ENCODE data around the gene SFPQ. TPM values are rescaled to one million over a fixed set of nuclear protein-coding genes. Genes with fewer than 3 reads are reported as not detected.
"Not testable (repeated sequence)": the region's sequence is repeated elsewhere in the genome, so short reads cannot be mapped to it uniquely, and the experiment has no call there.

SFPQ gene
- total RNA-seq, 1 donor from 2014 or later: 458 TPM

DNA sequence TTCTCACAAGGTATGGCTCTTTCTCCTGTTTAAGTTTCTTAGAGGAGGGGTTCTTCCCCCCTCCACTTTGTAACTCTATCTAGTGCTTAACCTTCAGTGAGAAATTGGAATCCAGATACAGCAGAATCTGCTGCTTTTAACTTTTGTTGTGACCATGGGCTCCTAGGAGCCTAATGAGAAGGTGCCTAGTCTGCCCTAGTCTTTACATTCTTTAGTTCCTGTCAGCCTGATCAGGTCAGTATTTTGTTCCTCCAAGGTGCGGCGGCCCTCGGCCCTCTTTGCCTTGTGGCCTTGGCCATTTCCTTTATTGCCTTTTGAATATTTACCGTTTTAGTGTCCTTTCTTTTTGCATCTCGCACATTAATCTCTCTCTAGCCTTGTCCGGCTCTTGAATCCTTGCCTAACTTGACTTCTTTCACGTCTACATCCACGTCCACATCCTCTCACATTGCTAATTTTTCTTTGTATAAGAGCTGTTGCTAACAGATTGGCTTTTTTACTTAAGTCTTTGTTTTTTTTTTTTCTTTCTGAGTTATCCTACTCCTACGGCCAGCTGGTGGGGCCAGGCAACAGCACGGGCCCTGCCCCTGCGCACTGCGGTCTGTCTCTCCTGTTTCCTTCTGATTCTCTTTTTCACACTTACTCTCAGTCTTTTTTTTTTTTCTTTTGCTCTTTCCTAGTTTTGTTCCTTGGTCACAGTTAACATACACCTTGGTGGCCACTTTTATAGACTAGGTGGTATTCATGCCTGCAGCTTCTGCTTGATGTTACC, 49.0 kb downstream of the SFPQ start:
- H3K27me3 Mint-ChIP-seq (ENCODE audit: unreplicated experiment): no peaks in the 10 kb centered on the region
- TF ChIP-seq, protein P1, sequence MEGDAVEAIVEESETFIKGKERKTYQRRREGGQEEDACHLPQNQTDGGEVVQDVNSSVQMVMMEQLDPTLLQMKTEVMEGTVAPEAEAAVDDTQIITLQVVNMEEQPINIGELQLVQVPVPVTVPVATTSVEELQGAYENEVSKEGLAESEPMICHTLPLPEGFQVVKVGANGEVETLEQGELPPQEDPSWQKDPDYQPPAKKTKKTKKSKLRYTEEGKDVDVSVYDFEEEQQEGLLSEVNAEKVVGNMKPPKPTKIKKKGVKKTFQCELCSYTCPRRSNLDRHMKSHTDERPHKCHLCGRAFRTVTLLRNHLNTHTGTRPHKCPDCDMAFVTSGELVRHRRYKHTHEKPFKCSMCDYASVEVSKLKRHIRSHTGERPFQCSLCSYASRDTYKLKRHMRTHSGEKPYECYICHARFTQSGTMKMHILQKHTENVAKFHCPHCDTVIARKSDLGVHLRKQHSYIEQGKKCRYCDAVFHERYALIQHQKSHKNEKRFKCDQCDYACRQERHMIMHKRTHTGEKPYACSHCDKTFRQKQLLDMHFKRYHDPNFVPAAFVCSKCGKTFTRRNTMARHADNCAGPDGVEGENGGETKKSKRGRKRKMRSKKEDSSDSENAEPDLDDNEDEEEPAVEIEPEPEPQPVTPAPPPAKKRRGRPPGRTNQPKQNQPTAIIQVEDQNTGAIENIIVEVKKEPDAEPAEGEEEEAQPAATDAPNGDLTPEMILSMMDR (IDR thresholded peaks at IDR 0.05; ENCODE audit: partially characterized antibody, unreplicated experiment): no peak
- H3K4me1 Mint-ChIP-seq (ENCODE audit: low read depth, unreplicated experiment): no peaks in the 10 kb centered on the region
- no peaks in the 10 kb centered on the region for H3K36me3 Mint-ChIP-seq (ENCODE audit: unreplicated experiment)
- no peak overlapping the region for H3K27ac Mint-ChIP-seq (ENCODE audit: unreplicated experiment)
- no peak overlapping the region for H3K4me3 Mint-ChIP-seq (ENCODE audit: unreplicated experiment)
- peaks cover 1% of the 10 kb centered on the region for H3K9me3 Mint-ChIP-seq (ENCODE audit: unreplicated experiment)
- no peak for DNase-seq

DNA sequence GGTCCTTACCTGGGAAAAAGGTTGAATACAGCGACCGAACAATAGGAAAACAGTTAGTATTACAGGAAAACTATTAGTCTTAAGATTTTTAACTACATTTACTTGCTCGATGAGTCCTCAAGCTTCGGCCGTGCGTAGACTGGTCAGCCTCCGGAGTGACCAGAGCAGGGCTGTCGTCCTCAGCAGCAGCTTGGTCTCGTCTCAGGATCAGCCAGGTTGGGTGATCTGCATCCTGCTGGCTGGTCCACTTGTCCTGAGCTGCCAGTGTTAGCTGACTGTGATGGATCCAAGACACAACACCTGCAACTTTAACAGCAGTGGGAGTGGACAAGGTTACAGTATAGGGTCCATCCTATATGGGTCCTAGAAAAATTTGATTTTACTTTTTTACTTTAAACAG, 50.2 kb downstream of the SFPQ start:
- not testable (repeated sequence) for H3K27me3 Mint-ChIP-seq (ENCODE audit: unreplicated experiment); DNase-seq; H3K4me3 Mint-ChIP-seq (ENCODE audit: unreplicated experiment); H3K9me3 Mint-ChIP-seq (ENCODE audit: unreplicated experiment); H3K4me1 Mint-ChIP-seq (ENCODE audit: low read depth, unreplicated experiment); H3K27ac Mint-ChIP-seq (ENCODE audit: unreplicated experiment); H3K36me3 Mint-ChIP-seq (ENCODE audit: unreplicated experiment)

DNA sequence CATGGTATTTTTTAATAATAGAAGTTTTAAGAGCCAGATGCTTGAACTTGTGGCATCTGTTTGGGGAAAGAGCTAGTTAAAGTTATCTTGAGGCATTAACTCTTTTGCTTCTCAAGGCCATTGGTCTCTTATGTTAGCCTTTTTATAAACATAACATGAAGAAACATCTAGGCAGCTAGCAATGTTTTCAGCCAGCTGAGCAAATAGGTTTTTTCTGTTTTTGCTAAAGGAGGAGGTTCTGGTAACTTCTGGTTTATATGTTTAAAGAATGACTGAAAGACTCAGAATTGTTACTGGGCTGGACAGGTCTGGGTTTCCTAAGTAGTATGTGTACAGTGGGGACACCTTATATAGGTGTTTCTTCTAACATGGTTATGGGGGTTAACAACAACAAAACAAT, 50.7 kb downstream of the SFPQ start:
- not testable (repeated sequence) for H3K36me3 Mint-ChIP-seq (ENCODE audit: unreplicated experiment); H3K27ac Mint-ChIP-seq (ENCODE audit: unreplicated experiment); H3K4me3 Mint-ChIP-seq (ENCODE audit: unreplicated experiment); H3K27me3 Mint-ChIP-seq (ENCODE audit: unreplicated experiment); H3K4me1 Mint-ChIP-seq (ENCODE audit: low read depth, unreplicated experiment); H3K9me3 Mint-ChIP-seq (ENCODE audit: unreplicated experiment); DNase-seq

DNA sequence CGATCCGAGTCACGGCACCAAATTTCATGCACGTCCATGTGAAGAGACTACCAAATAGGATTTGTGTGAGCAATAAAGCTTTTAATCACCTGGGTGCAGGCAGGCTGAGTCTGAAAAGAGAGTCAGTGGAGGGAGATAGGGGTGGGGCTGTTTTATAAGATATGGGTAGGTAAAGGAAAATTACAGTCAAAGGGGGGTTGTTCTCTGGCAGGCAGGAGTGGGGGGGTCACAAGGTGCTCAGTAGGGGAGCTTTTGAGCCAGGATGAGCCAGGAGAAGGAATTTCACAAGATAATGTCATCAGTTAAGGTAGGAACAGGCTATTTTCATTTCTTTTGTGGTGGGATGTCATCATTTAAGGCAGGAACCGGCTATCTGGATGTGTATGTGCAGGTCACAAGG, 55.4 kb downstream of the SFPQ start:
- Mint-ChIP-seq H3K9me3 (ENCODE audit: unreplicated experiment) (peaks cover 11% of the 10 kb centered on the region), H3K36me3 (ENCODE audit: unreplicated experiment) (peaks cover 13% of the 10 kb centered on the region)
- not testable (repeated sequence) for H3K4me3 Mint-ChIP-seq (ENCODE audit: unreplicated experiment); H3K4me1 Mint-ChIP-seq (ENCODE audit: low read depth, unreplicated experiment); H3K27ac Mint-ChIP-seq (ENCODE audit: unreplicated experiment); DNase-seq; H3K27me3 Mint-ChIP-seq (ENCODE audit: unreplicated experiment)

DNA sequence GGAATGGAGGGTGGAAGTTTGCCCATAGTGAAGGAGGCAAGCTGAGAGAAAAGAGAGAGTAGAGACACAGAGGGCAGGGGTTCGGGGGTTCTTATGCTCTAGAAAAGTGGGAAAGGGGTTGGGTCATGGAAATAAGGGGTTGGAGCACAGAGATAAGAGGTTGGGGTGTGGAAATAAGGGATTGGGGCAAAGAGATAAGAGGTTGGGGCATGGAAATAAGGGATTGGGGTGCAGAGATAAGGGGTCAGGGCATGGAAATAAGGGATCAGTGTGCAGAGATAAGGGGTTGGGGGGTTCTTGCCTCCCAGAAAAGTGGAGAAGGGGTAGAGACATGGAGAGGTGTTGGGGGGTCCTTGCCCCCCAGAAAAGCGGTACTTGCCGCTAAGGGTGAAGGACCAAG, 56.2 kb downstream of the SFPQ start:
- Mint-ChIP-seq H3K27me3 (ENCODE audit: unreplicated experiment) (no peaks in the 10 kb centered on the region), H3K4me3 (ENCODE audit: unreplicated experiment) (no peak overlapping the region), H3K4me1 (ENCODE audit: low read depth, unreplicated experiment) (no peaks in the 10 kb centered on the region), H3K36me3 (ENCODE audit: unreplicated experiment) (peaks cover 13% of the 10 kb centered on the region), H3K9me3 (ENCODE audit: unreplicated experiment) (peaks cover 11% of the 10 kb centered on the region), H3K27ac (ENCODE audit: unreplicated experiment) (no peak overlapping the region)
- TF ChIP-seq, protein P1 (IDR thresholded peaks at IDR 0.05; ENCODE audit: partially characterized antibody, unreplicated experiment): no peak
- no peak for DNase-seq

Other genes starting within 250 kb of the SFPQ start
- gene TMEM35B, start 207.8 kb downstream of the SFPQ start, total RNA-seq (ENCODE audit: unreplicated experiment): not detected
- gene ZMYM6, start 161.2 kb downstream of the SFPQ start, total RNA-seq (ENCODE audit: unreplicated experiment): 25.1 TPM
- 12.1 TPM for gene ZMYM1, start 113.8 kb downstream of the SFPQ start, total RNA-seq (ENCODE audit: unreplicated experiment)
- 64.8 TPM for gene ZMYM4, start 75.6 kb upstream of the SFPQ start, total RNA-seq (ENCODE audit: unreplicated experiment)